ENCODE measurements around the gene IQGAP1. TPM values are rescaled to one million over a fixed set of nuclear protein-coding genes. Genes with fewer than 3 reads are reported as not detected.

Gene IQGAP1
- total RNA-seq, 4 donors from 2014 or later: 202 to 243 (median 231) TPM

GRCh38 chr15:90358124-90359033 is 29.7 kb upstream of the IQGAP1 start:
- intact Hi-C loops (cut with DNase I; ENCODE audit: low total_unique reads): no loop called here
- H3K4me3 ChIP-seq (ENCODE audit: low read depth, poor library complexity, severe bottlenecking): no peak overlapping the region
- WGBS, 2 donors: 87 to 91% methylated on average over 8 of the region's 8 CpGs
- no peak for DNase-seq (ENCODE audit: low spot score in 2 of 2)
- no peak for TF ChIP-seq CTCF (IDR thresholded peaks at IDR 0.05)
- no peak for TF ChIP-seq POLR2A (IDR thresholded peaks at IDR 0.05)

- intact Hi-C loops (cut with DNase I; ENCODE audit: low total_unique reads): no loop called here
- no peak for TF ChIP-seq POLR2A (IDR thresholded peaks at IDR 0.05)
- no peak for TF ChIP-seq CTCF (IDR thresholded peaks at IDR 0.05)
- DNase-seq (ENCODE audit: low spot score in 2 of 2): no peak
- WGBS, 2 donors: 89 to 90% methylated on average over 14 of the region's 14 CpGs
- no peak overlapping the region for H3K4me3 ChIP-seq (ENCODE audit: low read depth, poor library complexity, severe bottlenecking)
Measured at GRCh38 chr15:90360746-90361145, 27.3 kb upstream of the IQGAP1 start.

- intact Hi-C loops (cut with DNase I; ENCODE audit: low total_unique reads): no loop called here
- DNase-seq (ENCODE audit: low spot score in 2 of 2): no peak
- WGBS, 2 donors: 8% methylated on average over 2 of the region's 2 CpGs
- TF ChIP-seq POLR2A (IDR thresholded peaks at IDR 0.05) (no peak), CTCF (IDR thresholded peaks at IDR 0.05) (no peak)
- no peak overlapping the region for H3K4me3 ChIP-seq (ENCODE audit: low read depth, poor library complexity, severe bottlenecking)
Measured at GRCh38 chr15:90362936-90363212, 25.2 kb upstream of the IQGAP1 start.

GRCh38 chr15:90364251-90364650 is 23.8 kb upstream of the IQGAP1 start:
- no peak for DNase-seq (ENCODE audit: low spot score in 2 of 2)
- intact Hi-C loops (cut with DNase I; ENCODE audit: low total_unique reads): no loop called here
- TF ChIP-seq POLR2A (IDR thresholded peaks at IDR 0.05) (no peak), CTCF (IDR thresholded peaks at IDR 0.05) (no peak)
- WGBS, 2 donors: 46 to 55% methylated on average over 4 of the region's 4 CpGs
- no peak overlapping the region for H3K4me3 ChIP-seq (ENCODE audit: low read depth, poor library complexity, severe bottlenecking)

GRCh38 chr15:90365414-90366055 is 22.5 kb upstream of the IQGAP1 start:
- intact Hi-C loops (cut with DNase I; ENCODE audit: low total_unique reads): no loop called here
- DNase-seq (ENCODE audit: low spot score in 2 of 2): no peak
- TF ChIP-seq POLR2A (IDR thresholded peaks at IDR 0.05): no peak
- TF ChIP-seq CTCF (IDR thresholded peaks at IDR 0.05): no peak
- no peak overlapping the region for H3K4me3 ChIP-seq (ENCODE audit: low read depth, poor library complexity, severe bottlenecking)
- 93 to 94% methylated on average over 15 of the region's 15 CpGs for WGBS, 2 donors

Data from lower leg skin (tissue), 4 donors.